ENCODE measurements around the gene SERPINA6.
"Not testable (repeated sequence)": the region's sequence is repeated elsewhere in the genome, so short reads cannot be mapped to it uniquely, and the experiment has no call there.

SERPINA6 gene

GRCh38 chr14:94322648-94323570 is at the start of gene SERPINA6:
Gene SERPINA6, minus strand, starts transcription at chr14:94323336. Its CDS starts 8,688 bp downstream, at chr14:94314648.
- no peak for DNase-seq (ENCODE audit: extremely low read depth, low read depth)

GRCh38 chr14:94372021-94372605 is 49.0 kb upstream of the SERPINA6 start:
- DNase-seq (ENCODE audit: extremely low read depth, low read depth), result no peak
- no peak; the same call in 1 of the 2 replicates for TF ChIP-seq CTCF (IDR thresholded peaks at IDR 0.05; ENCODE audit: low read depth, low read length)

More at GRCh38 chr14:94322648-94323570, at the start of gene SERPINA6:
- TF ChIP-seq CTCF (IDR thresholded peaks at IDR 0.05; ENCODE audit: low read depth, low read length), result no peak

- TF ChIP-seq CTCF (IDR thresholded peaks at IDR 0.05; ENCODE audit: low read depth, low read length), result no peak
- DNase-seq (ENCODE audit: extremely low read depth, low read depth), result no peak
Measured at GRCh38 chr14:94370524-94370910, 47.4 kb upstream of the SERPINA6 start.

GRCh38 chr14:94369766-94370523 is 46.8 kb upstream of the SERPINA6 start:
- DNase-seq (ENCODE audit: extremely low read depth, low read depth), result not testable (repeated sequence)

GRCh38 chr14:94368956-94369355 is 45.8 kb upstream of the SERPINA6 start:
- no peak for TF ChIP-seq CTCF (IDR thresholded peaks at IDR 0.05; ENCODE audit: low read depth, low read length)
- no peak for DNase-seq (ENCODE audit: extremely low read depth, low read depth)

- TF ChIP-seq CTCF (IDR thresholded peaks at IDR 0.05; ENCODE audit: low read depth, low read length), result no peak
- no peak for DNase-seq (ENCODE audit: extremely low read depth, low read depth)
Measured at GRCh38 chr14:94368243-94368590, 45.1 kb upstream of the SERPINA6 start.

GRCh38 chr14:94367347-94368242 is 44.5 kb upstream of the SERPINA6 start:
- TF ChIP-seq CTCF (IDR thresholded peaks at IDR 0.05; ENCODE audit: low read depth, low read length), result no peak
- no peak for DNase-seq (ENCODE audit: extremely low read depth, low read depth)
